ENCODE measurements around the gene TRIM52. TPM values are rescaled to one million over a fixed set of nuclear protein-coding genes. Genes with fewer than 3 reads are reported as not detected.

Gene TRIM52
- total and polyA plus RNA-seq, 2 of the 4 experiments (the other 2 are of a cell fraction) = 2.3 to 6.9 TPM

- Histone ChIP-seq H4K5ac (ENCODE audit: low read depth, low read length) (no peak overlapping the region), H3K79me1 (ENCODE audit: low read depth in 1 of 2, low read length in 2 of 2) (no peaks in the 10 kb centered on the region), H2BK120ac (ENCODE audit: low read depth, low read length) (no peak overlapping the region), H4K91ac (ENCODE audit: insufficient read depth, low read depth, low read length) (no peak overlapping the region), H3K56ac (ENCODE audit: extremely low read depth, insufficient read depth, low read length) (no peak overlapping the region), H2BK20ac (ENCODE audit: low read depth, low read length) (no peak overlapping the region), H2AK5ac (ENCODE audit: low read depth, low read length) (no peak overlapping the region), H2AK9ac (replicated peaks; ENCODE audit: low read depth, low read length, poor library complexity) (no peak overlapping the region), H3K9me3 (ENCODE audit: control insufficient read depth, insufficient read depth, low read length) (no peaks in the 10 kb centered on the region), H3K36me3 (ENCODE audit: control insufficient read depth, insufficient read depth, low read length) (no peaks in the 10 kb centered on the region), H3K4me2 (ENCODE audit: low read depth, low read length) (no peak overlapping the region), H4K8ac (ENCODE audit: low read depth in 2 of 2, low read length in 2 of 2) (no peak overlapping the region), H2BK5ac (ENCODE audit: low read depth, low read length, poor library complexity, severe bottlenecking) (no peak overlapping the region), H4K20me1 (ENCODE audit: insufficient read depth, low read length) (peaks cover 5% of the 10 kb centered on the region), H3K18ac (ENCODE audit: low read depth, low read length) (no peak overlapping the region), H3K4ac (ENCODE audit: low read depth, low read length) (no peak overlapping the region), H3K9me1 (ENCODE audit: insufficient read depth, low read length) (peaks cover 8% of the 10 kb centered on the region; the same call in 1 of the 2 replicates), H3K4me1 (ENCODE audit: control insufficient read depth, insufficient read depth, low read length) (0 out of 2 replicates have a peak, but pooled peaks cover 2% of the 10 kb centered on the region), H3K9ac (ENCODE audit: low read depth, low read length) (no peak overlapping the region), H2AFZ (replicated peaks; ENCODE audit: low read length, poor library complexity) (no peak overlapping the region), H3K27ac (ENCODE audit: insufficient read depth, low read length) (no peak overlapping the region), H3K27me3 (ENCODE audit: control insufficient read depth, insufficient read depth, low read length) (no peaks in the 10 kb centered on the region; the same call in 1 of the 2 replicates), H3K23ac (ENCODE audit: low read depth, low read length) (no peak overlapping the region; the same call in 1 of the 2 replicates), H2BK15ac (ENCODE audit: low read depth, low read length) (no peak overlapping the region), H3K14ac (replicated peaks; ENCODE audit: low read depth, low read length) (no peak overlapping the region), H3K4me3 (ENCODE audit: insufficient read depth, low read depth, low read length) (no peak overlapping the region)
- dilution Hi-C loops (cut with HindIII; ENCODE audit: low sequenced_read_pairs, unreplicated experiment) = no loop called here
- DNase-seq = no peak
- intact Hi-C loops (cut with micrococcal nuclease) = no loop called here
- TF ChIP-seq MAFK (IDR thresholded peaks at IDR 0.05; ENCODE audit: low read depth, low read length) (no peak), RAD21 (IDR thresholded peaks at IDR 0.05; ENCODE audit: low read length) (no peak), BHLHE40 (IDR thresholded peaks at IDR 0.05; ENCODE audit: low read depth, low read length) (no peak), MXI1 (IDR thresholded peaks at IDR 0.05; ENCODE audit: borderline replicate concordance, low read depth, low read length) (no peak), POLR2A (IDR thresholded peaks at IDR 0.05; ENCODE audit: low read depth, low read length) (no peak), RFX5 (IDR thresholded peaks at IDR 0.05; ENCODE audit: low read depth, low read length) (no peak), RCOR1 (IDR thresholded peaks at IDR 0.05; ENCODE audit: insufficient replicate concordance, low read length) (no peak), CTCF (conservative IDR thresholded peaks at IDR 0.05; ENCODE audit: low read depth, low read length) (no peak), FOS (IDR thresholded peaks at IDR 0.05; ENCODE audit: low read depth, low read length) (no peak), USF2 (IDR thresholded peaks at IDR 0.05; ENCODE audit: low read depth, low read length) (no peak), ELK1 (IDR thresholded peaks at IDR 0.05; ENCODE audit: borderline replicate concordance, low read depth, low read length) (no peak), NFE2L2 (IDR thresholded peaks at IDR 0.05; ENCODE audit: low read depth, low read length) (no peak), CEBPB (IDR thresholded peaks at IDR 0.05; ENCODE audit: low read depth, low read length) (no peak), CHD1 (IDR thresholded peaks at IDR 0.05; ENCODE audit: low read depth, low read length) (no peak), MAZ (IDR thresholded peaks at IDR 0.05; ENCODE audit: borderline replicate concordance, low read depth, low read length) (no peak), SMC3 (IDR thresholded peaks at IDR 0.05; ENCODE audit: low read depth, low read length) (no peak)
- ChIA-PET CTCF (no interaction called here), POLR2A (ENCODE audit: unreplicated experiment) (no interaction called here)
- ATAC-seq (ENCODE audit: low read depth) = no peak
- in situ Hi-C loops (cut with MboI; ENCODE audit: low sequenced_read_pairs) = no loop called here
- no CpG with 5 or more reads among the region's 2 CpGs for WGBS, 2 experiments (ENCODE audit: extremely low coverage in 2 of 2, insufficient read length in 1 of 2)
- no TSS peak for BruUV-seq (replicated peaks)
These were observed 48.0 kb downstream of the TRIM52 start for GRCh38 chr5:181212934-181213333.

All from IMR-90 (cell line).